Mesothelial cell of epicardium (in vitro differentiated cells): ENCODE data around the gene FIGNL2. TPM values are rescaled to one million over a fixed set of nuclear protein-coding genes. Genes with fewer than 3 reads are reported as not detected.

Experiments
- DNase-seq, 2 experiments: peaks; one replicate each; pipeline ENCODE4 v3.0.0; 2021; ENCODE audit warnings: low spot score in 2 of 2; ENCODE audit not compliant: unreplicated experiment in 2 of 2
- H3K27ac Mint-ChIP-seq: 2 replicates; pipeline ENCODE4 v1.8.0; 2021; ENCODE audit warnings: mixed read lengths
- H3K27me3 Mint-ChIP-seq: 2 replicates; pipeline ENCODE4 v1.8.0; 2021; ENCODE audit warnings: low read depth, mixed read lengths
- H3K36me3 Mint-ChIP-seq: 2 replicates; pipeline ENCODE4 v1.8.0; 2021; ENCODE audit warnings: mixed read lengths
- H3K4me1 Mint-ChIP-seq: 2 replicates; pipeline ENCODE4 v1.8.0; 2021; ENCODE audit warnings: mixed read lengths
- H3K4me3 Mint-ChIP-seq: 2 replicates; pipeline ENCODE4 v1.8.0; 2021; ENCODE audit warnings: mild to moderate bottlenecking, moderate library complexity, mixed read lengths
- H3K9me3 Mint-ChIP-seq: 2 replicates; pipeline ENCODE4 v1.8.0; 2021; ENCODE audit warnings: mixed read lengths
- CTCF ChIP-seq: fragments of 200-600 bp; sonication (generic); IDR thresholded peaks from one replicate; pipeline ENCODE4 v1.5.0; 2021; ENCODE audit warnings: antibody characterized with exemption; ENCODE audit not compliant: unreplicated experiment
- total RNA-seq: library from RNA; stranded (reverse); gene quantifications from 3 replicates; pipeline ENCODE4 v1.2.1, GENCODE V29; 2021

The FIGNL2 gene
- total RNA-seq, 1 donor from 2014 or later = 5.2 TPM

- H3K27ac Mint-ChIP-seq = peak overlapping the region; percentile 47
- no peak for TF ChIP-seq CTCF
- no peak for DNase-seq
- no peaks in the 10 kb centered on the region for H3K9me3 Mint-ChIP-seq
- H3K4me1 Mint-ChIP-seq = peaks cover 30% of the 10 kb centered on the region
- H3K4me3 Mint-ChIP-seq = peak overlapping the region; percentile 79
- no peaks in the 10 kb centered on the region for H3K27me3 Mint-ChIP-seq
- no peaks in the 10 kb centered on the region for H3K36me3 Mint-ChIP-seq
Observed at GRCh38 chr12:51845482-51845881, 3.0 kb downstream of the FIGNL2 start.

GRCh38 chr12:51844854-51845253 is 3.7 kb downstream of the FIGNL2 start:
- H3K4me3 Mint-ChIP-seq = no peak overlapping the region
- no peak for DNase-seq
- H3K9me3 Mint-ChIP-seq = no peaks in the 10 kb centered on the region
- H3K4me1 Mint-ChIP-seq = peaks cover 31% of the 10 kb centered on the region
- peak overlapping the region; percentile 47 for H3K27ac Mint-ChIP-seq
- TF ChIP-seq CTCF = no peak
- H3K36me3 Mint-ChIP-seq = no peaks in the 10 kb centered on the region
- no peaks in the 10 kb centered on the region for H3K27me3 Mint-ChIP-seq

DNA sequence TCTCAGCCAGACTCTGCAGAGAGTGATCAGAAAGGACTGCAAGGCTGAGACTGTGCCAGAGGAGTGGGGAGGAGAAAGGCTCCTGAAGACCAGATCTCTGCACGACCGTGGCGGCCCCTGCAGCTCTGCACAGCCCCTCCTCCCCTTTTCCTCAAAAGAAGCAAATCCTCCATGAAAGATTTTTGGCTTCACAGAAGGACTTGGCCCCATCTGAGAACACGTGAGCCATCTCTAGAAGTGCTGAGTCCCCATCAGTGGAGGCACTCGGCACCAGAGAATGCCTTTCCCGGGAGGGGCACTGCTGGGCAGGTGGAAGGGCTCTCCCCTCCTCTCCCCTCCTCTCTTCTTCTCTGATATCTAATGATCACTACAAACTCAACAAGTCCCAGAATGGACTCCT is 6.8 kb downstream of the FIGNL2 start:
- peak overlapping the region; percentile 21 for H3K27ac Mint-ChIP-seq
- TF ChIP-seq CTCF = no peak
- H3K4me1 Mint-ChIP-seq = peaks cover 56% of the 10 kb centered on the region
- no peaks in the 10 kb centered on the region for H3K9me3 Mint-ChIP-seq
- DNase-seq = no peak
- no peaks in the 10 kb centered on the region for H3K36me3 Mint-ChIP-seq
- H3K27me3 Mint-ChIP-seq = no peaks in the 10 kb centered on the region
- no peak overlapping the region for H3K4me3 Mint-ChIP-seq

DNA sequence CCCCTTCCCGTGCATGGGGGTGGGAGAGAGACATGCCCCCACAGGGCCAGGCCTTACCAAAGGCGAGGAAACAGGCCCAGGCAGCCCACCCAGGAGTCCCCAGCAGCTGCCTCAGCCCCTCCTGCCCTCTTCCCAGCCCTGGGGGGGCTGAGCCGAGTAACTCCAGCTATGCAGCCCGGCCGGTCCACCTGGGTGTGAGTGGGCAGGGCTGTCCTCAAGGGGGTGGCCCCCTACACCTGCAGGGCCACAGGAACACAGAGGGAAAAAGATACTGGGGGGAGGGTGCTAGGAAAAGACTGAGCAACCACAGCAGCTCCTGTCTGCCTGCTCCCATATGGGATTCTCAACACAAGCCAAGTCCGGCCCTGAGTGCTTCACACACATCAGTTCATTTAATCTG is 7.6 kb downstream of the FIGNL2 start:
- Mint-ChIP-seq H3K36me3 (no peaks in the 10 kb centered on the region), H3K27ac (no peak overlapping the region), H3K4me1 (peaks cover 56% of the 10 kb centered on the region), H3K9me3 (no peaks in the 10 kb centered on the region), H3K4me3 (no peak overlapping the region), H3K27me3 (no peaks in the 10 kb centered on the region)
- no peak for TF ChIP-seq CTCF
- no peak for DNase-seq

- Mint-ChIP-seq H3K4me3 (no peak overlapping the region), H3K4me1 (peaks cover 46% of the 10 kb centered on the region), H3K27ac (no peak overlapping the region), H3K27me3 (no peaks in the 10 kb centered on the region), H3K9me3 (no peaks in the 10 kb centered on the region), H3K36me3 (no peaks in the 10 kb centered on the region)
- no peak for TF ChIP-seq CTCF
- no peak for DNase-seq
Observed at GRCh38 chr12:51839310-51839947, 9.1 kb downstream of the FIGNL2 start.

GRCh38 chr12:51838762-51839161 is 9.8 kb downstream of the FIGNL2 start:
- no peak for TF ChIP-seq CTCF
- H3K4me3 Mint-ChIP-seq = no peak overlapping the region
- no peaks in the 10 kb centered on the region for H3K9me3 Mint-ChIP-seq
- no peak overlapping the region for H3K27ac Mint-ChIP-seq
- peaks cover 46% of the 10 kb centered on the region for H3K4me1 Mint-ChIP-seq
- no peaks in the 10 kb centered on the region for H3K27me3 Mint-ChIP-seq
- H3K36me3 Mint-ChIP-seq = no peaks in the 10 kb centered on the region
- DNase-seq = no peak
